ENCODE results near the gene CRIM1.

Gene CRIM1

DNA sequence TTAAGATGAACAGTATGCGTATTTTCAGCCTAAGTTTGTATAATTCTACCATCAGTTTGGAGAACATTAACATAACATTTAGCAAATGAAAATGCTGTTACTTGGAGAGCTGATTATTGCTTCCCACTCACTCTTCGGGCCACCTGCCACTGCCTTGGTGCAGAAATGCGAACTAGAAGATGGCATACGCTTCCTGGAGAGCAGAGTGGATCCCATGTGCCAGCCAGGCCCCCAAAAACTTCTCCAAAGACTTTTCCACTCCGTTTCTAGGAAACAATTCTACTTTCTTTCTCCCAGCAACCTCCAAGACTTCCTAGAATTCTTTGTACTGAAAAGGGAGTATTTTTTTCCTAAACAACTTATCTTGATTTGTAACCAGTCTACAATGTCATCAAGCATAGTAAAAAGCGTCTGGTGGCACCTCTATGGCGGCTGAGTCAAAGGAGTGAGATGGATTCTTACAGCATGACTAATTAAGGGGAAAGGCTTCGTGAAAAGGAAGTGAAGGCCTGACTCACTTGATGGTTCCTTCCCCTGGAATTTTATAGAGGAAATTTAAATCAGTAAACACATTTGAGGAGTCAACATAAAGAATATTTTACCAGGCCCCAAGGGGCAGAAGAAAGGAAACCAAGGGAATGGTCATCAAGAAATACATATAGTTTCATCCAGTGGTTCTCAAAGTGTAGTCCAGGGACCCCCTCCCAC is 205.8 kb downstream of the CRIM1 start:
- no peak for DNase-seq

DNA sequence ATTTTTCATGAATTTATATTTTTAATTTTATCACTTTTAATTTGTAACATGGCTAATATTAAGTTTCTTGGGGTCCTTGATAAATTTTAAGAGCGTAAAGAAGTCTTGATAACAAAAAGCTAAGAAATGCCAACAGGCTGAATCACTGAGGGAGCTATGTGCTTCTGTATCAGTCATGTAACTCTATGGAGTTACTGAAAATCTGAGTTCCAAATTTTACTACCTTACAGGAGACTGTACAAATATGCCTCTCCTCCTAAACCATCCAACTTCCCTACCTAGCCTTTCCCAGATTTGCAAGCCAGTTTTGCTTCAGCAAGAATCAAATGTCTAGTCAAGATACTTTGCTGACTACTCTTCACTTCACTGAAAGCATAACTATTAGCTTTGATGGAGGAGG is 206.7 kb downstream of the CRIM1 start:
- no peak for DNase-seq

DNA sequence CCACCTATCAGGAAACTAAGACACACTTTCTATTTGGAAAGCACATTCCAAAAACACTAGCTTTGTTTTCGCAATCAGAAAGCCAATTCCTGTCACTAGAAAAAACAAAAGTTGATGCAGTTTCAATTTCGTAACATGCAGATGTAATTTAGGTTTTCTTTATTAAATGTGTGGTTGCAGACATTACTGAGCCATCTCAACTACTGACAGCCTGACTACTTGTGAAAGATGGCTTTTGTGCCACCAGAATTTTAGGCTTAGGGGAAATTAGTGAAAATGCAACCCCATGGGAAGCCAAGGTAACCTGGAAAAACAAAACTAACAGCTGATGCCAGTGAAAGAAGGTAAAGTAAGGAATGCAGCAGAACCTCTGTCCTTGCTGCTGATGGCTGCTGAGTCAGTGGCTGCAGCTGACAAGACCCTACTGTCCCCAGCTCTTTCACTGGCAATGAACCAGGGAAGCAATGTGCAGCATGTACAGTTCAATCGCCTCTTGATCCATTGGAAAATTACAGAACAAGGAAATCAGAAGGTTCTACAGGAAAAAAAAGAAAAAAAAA is 207.5 kb downstream of the CRIM1 start:
- DNase-seq: no peak

DNA sequence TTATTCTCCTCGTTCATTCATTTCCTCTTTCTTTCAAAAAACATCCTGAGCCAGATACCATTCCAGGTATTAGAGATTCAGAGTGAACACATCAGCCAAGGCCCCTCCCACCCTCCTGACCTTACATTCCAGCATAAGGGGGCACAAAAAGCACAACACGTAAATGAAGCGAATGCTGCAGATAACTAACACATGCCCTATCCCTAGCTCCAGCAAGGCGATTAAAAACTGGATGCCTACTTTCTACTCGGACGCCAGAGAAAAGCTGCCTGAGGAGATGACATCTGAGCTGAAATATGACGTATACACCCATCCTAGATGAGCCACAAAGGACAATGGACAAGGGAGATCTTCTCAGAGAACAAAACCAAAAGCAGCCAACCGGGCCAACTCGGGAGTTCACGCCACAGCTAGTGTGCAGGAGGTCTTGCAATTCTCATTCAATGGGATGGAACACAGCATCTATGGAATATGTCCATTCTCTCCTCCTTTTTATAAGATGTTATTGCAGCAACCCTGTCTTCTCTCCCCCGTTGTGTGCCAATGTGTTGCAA is 208.9 kb downstream of the CRIM1 start:
- DNase-seq: no peak

DNA sequence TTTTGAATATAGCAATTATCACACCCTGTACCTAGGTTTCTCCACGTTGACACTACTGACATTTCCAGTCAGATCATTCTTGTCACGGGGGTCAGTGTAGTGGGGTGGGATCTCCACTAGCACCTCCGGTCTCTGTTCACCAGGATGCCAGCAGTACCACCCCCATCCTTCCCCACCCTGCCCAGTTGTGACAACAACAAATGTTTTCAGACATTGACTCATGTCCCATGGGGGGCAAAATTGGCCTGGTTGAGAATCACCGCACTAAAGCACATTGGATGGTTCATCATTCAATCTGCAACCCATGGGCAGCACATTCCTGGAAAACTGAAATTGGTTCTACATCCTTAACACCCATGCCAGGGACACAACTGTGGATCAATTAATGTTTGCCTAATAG is 210.1 kb downstream of the CRIM1 start:
- DNase-seq: no peak

DNA sequence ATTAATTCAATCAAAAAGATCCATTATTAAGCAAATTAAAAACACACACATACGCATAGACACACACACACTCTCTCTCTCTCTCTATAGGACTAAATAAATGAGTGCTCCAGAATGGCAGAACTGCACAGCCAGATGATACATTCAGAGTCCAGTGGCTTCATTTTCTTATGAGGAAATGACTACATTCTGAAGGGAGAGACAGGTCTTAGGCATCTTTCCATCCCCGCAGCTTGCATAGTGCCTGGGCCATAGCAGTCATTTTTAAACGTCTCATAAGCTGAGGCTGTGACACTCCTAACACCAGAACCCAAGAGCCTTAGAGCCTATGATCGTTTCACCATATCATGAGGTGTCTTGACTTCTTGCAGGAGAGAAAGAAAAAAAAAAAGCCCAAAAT is 211.3 kb downstream of the CRIM1 start:
- no peak for DNase-seq

DNA sequence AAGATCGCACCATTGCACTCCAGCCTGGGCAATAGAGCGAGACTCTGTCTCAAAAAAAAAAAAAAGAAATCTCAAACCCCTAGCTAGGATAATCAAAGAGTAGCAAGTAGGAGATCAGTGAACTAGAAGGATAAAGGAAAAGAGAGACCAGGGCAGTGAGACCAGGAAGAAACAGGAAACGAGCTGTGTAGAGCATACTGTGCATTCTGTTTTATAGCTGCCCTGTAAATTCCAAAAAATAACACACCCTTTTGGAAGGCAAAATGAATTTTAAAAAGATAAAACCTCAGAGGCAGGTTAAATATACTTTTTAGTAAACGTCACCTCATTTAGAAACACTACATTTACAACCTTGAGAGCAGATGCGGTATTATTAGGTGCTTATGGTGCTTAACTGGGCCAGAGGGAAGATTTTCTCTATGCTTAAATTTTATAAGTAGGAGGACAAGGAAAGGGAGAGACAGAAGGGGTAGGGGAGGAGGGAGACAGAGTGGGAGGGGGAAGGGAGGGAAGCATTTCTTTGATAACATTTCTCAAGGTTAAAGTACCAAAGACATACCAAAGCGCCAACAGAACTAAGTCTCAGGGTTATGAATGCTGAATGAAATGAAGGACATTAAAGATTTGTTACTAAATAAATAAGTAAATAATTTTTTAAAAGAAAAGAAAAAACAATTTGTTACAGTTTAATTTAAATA is 212.3 kb downstream of the CRIM1 start:
- no peak for DNase-seq

DNA sequence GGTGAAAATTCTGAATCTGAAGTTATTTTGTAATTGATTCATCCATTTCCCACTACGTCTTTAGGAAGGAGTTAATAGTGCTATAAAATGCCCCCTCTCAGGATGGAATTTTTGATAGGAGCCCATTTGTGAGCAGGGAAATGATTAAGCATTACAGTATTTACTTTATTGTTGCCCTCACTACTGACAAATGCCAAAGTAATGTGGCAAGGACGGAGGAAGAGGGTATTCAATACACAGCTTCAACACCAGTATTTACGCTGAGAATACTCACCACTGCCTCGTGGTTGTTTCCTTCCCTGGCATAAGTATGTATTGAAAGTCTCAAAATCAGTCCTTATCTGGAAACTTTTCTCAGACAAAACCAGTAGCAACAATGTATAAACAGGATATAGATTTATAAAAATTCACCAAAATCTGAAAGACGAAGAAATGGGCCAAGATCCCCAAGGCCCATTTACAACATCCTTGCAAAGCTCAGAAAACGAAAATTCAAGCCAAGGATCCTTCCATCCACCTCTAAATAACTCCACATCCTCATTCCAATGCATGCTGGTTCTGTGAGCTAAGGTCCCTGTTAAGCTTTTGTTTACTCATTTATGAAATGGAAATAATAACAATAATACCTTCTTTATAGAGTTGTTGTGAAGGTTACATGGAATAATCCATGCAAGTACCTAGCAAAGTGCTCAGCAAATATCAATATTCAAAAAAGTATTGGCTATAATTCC is 213.1 kb downstream of the CRIM1 start:
- no peak for DNase-seq

DNA sequence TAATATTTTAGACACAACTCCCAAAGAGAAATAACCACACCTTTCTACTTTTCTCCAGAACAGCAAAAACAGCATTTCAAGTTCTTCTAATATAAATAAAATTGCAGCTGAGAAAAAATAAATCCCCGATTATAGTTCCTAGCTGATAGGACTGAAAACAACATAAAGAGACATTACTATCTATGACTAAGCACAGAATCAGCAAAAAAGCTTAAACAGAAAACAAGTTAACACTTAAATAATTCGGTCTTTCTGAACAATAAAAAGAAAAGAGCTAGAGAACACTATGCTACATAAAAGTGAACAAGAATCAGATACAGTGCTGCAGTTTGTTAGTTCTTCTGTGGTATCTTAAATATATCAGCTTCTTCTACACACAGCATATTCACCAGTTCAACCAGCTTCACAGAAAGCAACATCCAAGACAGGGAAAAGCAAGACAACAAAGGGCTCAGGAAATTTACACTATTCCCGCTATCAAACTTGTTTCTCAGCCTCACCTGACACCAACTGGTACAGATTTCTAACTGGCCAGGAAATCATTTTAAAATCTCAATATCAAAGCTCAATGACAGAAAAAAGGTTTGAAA is 213.8 kb downstream of the CRIM1 start:
- no peak for DNase-seq

DNA sequence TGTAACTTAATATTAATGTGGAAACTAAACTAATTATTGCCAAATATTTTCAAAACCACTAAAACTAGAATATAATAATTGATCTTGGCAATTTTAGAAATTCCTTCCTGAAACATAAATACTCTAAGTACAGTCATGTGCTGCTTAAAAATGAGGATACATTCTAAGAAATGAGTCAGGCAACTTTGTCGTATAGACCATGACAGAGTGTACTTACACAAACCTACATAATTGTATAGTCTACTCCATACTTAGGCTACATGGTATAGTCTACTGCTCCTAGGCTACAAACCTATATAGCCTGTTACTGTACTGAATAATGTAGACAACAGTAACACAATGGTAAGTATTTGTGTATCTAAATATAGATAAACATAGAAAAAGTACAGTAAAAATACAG is 214.8 kb downstream of the CRIM1 start:
- DNase-seq: no peak

DNA sequence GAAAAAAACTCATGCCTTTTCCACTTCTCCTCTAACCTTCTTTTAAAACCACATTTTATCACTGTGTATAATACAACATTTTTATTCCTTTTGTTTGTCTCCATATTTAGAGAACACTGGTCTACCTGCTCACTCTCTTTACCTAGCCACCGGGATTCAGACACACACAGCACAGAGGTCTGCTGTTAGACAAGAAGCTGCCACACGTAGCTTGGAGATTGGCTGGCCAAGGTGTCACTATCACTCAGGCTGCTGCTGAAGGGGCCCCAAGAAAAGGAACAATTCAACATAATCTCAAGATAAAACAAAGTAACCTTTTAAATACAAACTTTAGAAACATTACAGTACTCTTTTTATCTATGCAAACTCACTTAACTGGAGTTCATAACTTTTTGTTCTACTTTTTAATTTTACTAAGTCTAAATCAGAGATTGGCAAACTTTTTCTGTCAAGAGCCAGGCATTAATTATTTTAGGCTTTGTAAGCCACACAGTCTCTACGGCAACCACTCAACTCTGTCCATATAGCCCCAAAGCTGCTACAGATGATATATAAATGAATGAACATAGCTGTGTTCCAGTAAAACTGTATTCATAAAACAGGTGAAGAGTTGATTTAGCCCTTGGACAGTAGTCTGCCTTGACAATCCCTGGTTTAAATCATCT is 216.6 kb downstream of the CRIM1 start:
- no peak for DNase-seq

DNA sequence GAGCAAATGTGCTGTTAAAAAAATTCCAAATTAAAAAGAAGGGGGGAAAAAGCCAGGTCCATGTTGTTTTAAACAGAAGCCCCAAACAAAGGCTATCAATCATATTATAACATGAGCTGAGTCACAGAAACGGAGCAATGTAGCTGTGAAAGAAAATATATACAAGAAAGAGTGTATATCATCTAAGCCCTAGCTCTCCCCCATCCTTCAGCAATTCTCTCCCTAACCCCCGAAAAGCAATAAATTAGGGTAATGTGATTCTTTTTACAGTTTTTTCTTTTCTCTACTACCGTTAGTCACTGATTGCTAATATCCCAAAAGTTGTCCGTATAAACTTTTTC is 217.1 kb downstream of the CRIM1 start:
- DNase-seq: no peak

DNA sequence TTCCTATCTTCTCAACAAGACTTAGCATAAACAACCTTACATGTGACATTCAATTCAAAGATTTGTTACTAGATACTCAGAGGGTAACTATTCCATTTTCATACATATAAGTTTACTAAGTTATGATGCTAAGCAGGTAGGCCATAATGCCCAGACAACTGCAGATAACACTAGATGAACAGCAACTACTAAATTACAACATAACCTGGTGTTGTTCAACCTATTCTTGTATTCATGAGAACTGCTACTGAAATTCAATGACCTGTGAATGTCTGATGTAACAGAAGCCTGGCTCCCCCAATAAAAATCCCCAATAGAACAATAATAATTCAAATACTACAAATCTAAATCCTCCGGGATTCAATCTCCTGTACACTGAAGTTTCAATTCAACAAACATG is 217.6 kb downstream of the CRIM1 start:
- no peak for DNase-seq

DNA sequence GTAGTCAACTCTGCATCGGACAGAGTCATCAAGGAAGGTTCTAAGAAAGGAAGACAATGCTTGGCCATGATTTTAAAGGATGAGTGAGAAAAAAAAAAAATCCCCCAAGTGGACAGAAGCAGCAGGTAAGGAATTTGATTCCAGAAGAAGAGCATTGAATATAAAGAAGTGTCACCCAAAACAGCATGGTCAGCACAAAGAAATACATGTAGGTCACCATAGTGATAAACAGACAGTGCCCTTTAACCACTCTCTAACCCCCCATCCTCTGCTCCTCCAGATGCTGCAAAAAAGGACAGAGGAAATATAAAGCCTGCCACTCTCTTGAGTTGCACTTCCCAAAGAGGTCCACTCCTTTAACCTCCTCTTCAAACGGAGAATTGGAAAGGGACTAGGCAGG is 219.0 kb downstream of the CRIM1 start:
- DNase-seq: no peak

DNA sequence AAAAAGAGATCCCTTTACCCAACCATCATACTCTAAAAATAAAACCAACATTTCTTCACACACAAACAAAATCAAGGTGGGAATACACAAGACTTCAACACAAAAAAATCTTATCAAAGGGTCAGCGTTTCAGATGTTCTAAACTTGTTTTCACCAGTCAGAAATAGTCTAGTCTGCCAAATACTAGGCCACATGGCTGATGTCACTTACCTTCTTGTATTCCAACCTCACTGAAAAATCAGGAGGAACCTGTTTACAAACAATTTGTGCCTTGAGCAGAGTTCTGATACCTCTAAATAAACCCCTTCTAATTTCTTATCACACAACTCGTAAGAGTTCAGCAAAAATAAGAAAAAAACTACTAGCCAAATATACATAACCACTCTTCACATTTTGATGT is 222.3 kb downstream of the CRIM1 start:
- DNase-seq: no peak

DNA sequence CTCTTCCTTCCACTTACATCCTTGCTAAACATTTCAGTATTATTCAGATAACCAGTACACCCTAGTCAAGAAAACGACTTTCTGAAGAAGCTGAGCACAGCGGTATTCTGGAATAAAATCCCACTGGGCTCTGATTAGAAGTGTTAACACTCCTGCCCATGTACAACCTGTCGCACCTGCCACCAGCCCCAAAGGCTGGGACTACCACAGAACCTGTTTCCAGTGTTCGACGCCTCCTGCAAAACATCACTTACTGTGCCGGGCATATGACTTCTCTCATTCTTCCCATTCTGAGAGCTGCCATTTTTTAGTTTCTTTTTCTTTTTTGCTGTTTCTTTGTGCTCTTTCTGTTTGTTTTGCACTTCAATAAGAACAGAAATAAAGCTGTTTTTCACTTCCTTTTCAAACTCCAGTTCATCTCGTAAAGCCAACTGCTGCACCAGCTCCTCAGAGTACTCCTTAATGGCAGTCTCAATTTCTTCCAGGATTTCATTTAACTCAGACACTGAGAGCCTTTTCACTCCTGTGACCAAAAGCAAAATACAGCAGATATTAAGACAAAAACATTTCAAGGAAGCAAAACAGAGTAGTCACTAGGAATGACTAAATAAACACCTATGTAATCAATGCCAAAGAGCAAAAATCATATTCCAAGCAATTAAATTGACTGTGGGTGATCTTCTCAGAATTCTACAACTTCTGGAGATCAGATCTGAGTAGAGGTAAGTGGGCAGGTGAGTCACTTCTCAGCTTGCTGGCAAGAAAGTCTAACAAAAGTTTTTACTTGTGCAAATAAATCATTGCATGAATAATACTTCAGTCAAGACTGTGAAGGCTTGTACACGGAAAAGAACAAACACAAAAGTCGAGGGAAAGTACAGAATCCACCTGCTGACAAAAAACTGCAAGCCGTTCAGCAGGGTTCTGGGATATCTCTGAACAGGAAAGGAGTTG is 223.0 kb downstream of the CRIM1 start:
- DNase-seq: no peak

DNA sequence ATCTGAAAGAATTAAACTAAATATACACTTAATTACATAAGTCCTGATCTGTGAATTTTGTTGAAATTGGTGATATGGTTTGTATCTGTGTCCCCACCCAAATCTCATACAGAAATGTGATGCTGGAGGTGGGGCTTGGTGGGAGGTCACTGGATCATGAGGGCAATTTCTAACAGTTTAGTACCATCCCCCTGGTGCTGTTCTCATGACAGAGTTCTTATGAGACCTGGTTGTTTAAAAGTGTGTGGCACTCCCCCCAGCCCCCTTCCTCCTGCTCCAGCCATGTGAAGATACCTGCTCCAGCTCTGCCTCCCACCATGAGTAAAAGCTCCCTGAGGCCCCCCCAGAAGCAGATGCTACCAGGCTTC is 223.7 kb downstream of the CRIM1 start:
- DNase-seq: no peak

DNA sequence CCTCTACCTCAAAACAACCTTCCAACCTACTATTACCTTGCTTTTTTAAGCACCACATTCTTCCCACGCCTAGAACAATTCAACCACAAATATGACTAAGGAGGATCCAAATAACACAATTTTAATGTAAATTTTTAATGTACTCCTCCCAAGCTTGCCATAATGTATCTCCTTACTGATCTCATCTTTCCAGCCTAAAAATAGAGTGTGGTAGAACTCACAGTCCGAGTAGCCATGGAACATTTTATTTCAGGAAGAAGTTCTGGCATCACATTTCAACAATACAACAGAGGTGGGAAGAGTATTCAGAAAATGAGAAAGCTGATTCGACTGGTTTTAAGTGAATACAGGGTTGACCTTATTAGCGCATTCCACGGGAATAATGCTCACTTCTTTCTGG is 227.0 kb downstream of the CRIM1 start:
- DNase-seq: no peak

DNA sequence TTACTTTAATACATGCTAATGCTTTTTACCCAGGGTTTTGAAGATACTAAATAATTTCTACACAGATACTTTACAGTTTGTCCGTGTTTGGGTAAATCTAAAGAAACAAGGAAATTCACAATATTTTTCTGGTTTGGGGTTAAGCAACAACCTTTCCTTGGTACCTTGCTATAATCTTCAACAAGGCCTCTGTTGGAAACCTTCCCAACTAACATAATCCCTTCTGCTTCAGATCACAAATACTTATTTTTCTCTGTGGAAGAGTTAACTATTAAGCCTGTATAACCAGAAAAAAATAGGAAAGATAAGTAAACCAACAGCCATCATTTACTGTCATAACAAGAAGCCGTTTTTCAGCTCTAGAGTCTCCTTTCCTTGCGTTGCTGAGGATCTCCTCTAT is 227.4 kb downstream of the CRIM1 start:
- DNase-seq: no peak

DNA sequence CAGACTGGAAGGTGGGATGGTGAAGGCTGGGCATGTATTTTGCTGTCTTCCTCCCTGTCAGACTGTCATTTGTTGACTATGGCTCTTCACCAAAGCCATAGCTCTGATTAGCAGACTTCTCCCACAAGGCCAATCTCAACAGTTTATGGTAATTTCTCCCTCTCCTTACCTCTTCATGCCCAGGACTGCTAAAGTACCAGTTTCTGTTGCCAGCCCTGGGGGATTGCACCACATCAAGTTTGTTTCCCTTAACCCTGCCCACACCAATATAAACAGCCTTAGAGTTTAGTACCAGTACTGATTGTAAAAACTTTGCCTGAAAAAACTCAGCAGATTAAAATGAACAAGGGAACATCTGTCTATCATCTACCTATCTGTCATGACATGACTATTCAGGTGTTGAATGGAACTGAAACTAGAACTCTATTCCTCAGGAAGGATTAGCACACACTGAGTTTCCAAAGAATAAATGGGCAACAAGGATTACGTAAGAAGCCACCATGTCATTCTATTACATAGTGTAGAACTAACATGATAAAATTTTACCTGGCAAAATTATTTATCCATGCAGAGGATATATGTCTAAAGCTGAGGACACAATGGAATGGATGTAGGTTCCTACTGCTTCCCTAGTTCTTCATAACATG is 228.7 kb downstream of the CRIM1 start:
- no peak for DNase-seq

DNA sequence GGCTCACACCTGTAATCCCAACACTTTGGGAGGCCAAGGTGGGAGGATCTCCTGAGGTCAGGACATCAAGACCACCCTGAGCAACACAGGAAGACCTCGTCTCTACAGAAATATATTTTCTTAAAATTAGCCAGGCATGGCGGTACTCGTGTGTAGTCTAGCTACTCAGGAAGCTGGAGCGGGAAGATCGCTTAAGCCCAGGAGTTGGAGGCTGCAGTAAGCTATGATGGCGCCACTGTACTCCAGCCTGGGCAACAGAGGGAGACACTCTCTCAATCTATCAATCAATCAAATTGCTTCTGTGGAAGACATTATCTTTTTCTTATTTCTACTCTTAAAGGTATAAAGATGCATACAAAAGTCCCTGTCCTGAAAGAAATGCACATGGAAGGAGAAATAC is 231.1 kb downstream of the CRIM1 start:
- no peak for DNase-seq
